Esophagus muscularis mucosa (tissue), 4 donors: ENCODE data around the gene RRP9. TPM values are rescaled to one million over a fixed set of nuclear protein-coding genes. Genes with fewer than 3 reads are reported as not detected.

ENCODE experiments used
- DNase-seq: peaks from one replicate; pipeline ENCODE4 v3.0.0-alpha.2; 2017; ENCODE audit errors: extremely low spot score
- H3K27ac ChIP-seq, 4 donors: fragments of 200-600 bp; sonication (generic); replicated peaks in 1 of 4; 1 replicate in 3 of 4; 2 replicates in 1 of 4; pipeline ENCODE4 v1.5.1; 2016 to 2019; ENCODE audit warnings: mild to moderate bottlenecking in 1 of 4
- H3K27me3 ChIP-seq, 4 donors: fragments of 200-600 bp; sonication (generic); one replicate each; pipeline versions ENCODE4 v1.5.1 to v1.6.0; 2016 to 2019
- H3K36me3 ChIP-seq, 4 donors: fragments of 200-600 bp; sonication (generic); one replicate each; pipeline ENCODE4 v1.5.1; 2016 to 2019
- H3K4me1 ChIP-seq, 4 donors: fragments of 200-600 bp; sonication (generic); one replicate each; pipeline ENCODE4 v1.5.1; 2016 to 2019
- H3K4me3 ChIP-seq, 4 donors: fragments of 200-600 bp; sonication (generic); 1 replicate in 2 of 4; 2 replicates in 2 of 4; pipeline ENCODE4 v1.5.1; 2016 to 2019; ENCODE audit warnings: mild to moderate bottlenecking in 4 of 4, moderate library complexity in 1 of 4
- H3K9me3 ChIP-seq, 4 donors: fragments of 200-600 bp; sonication (generic); 1 replicate in 3 of 4; 2 replicates in 1 of 4; pipeline ENCODE4 v1.5.1; 2016 to 2019
- CTCF ChIP-seq, 3 experiments: fragments of 200-600 bp in 2 of 3; fragments of 450-650 bp in 1 of 3; sonication (generic) in 2 of 3; IDR thresholded peaks; one replicate each; pipeline ENCODE4 v1.5.1; 2017 to 2019; ENCODE audit warnings: antibody characterized with exemption in 3 of 3, mild to moderate bottlenecking in 2 of 3, moderate library complexity in 1 of 3
- EP300 ChIP-seq: sonication (generic); formaldehyde crosslinking; IDR thresholded peaks from one replicate; pipeline ENCODE4 v1.6.1; 2017; ENCODE audit warnings: antibody characterized with exemption
- POLR2A ChIP-seq: fragments of 450-650 bp; IDR thresholded peaks from one replicate; pipeline ENCODE4 v1.6.1; 2017; ENCODE audit warnings: antibody characterized with exemption, moderate library complexity, mild to moderate bottlenecking, low read depth
- POLR2AphosphoS5 ChIP-seq, 2 donors: sonication (generic); formaldehyde crosslinking; IDR thresholded peaks; one replicate each; pipeline ENCODE4 v1.6.1; 2017; ENCODE audit warnings: antibody characterized with exemption in 2 of 2
- WGBS: methylation state at CpG from one replicate; pipeline ENCODE4 v1.1.5; 2018; 5-methylcytosine and 5-hydroxymethylcytosine counted together
- intact Hi-C: fragments of 100-400 bp; cut with DNase I; formaldehyde crosslinking; loops from one replicate; pipeline ENCODE4 v1.15.1; 2023
- total RNA-seq, 4 donors: library from RNA; depleted of rRNA; stranded (reverse); fragments of >200 nt; gene quantifications; one replicate each; pipeline versions ENCODE4 v1.1.0 to v1.2.1, GENCODE V29; 2016

The RRP9 gene
- total RNA-seq, 4 donors from 2014 or later: 9.6 to 20.7 (median 15.5) TPM

GRCh38 chr3:51971350-51971749 lies 29.6 kb upstream of the RRP9 start:
- Histone ChIP-seq H3K27me3 (no peaks in the 10 kb centered on the region), H3K27ac (peak overlapping the region in 1 of 4 donors; percentile 24), H3K9me3 (no peaks in the 10 kb centered on the region), H3K4me3 (no peak overlapping the region), H3K4me1 (peaks cover 41 to 73% (median 57%) of the 10 kb centered on the region in 4 donors), H3K36me3 (peaks cover 0 to 6% (median 5%) of the 10 kb centered on the region in 4 donors)
- intact Hi-C loops: no loop called here
- DNase-seq: no peak
- TF ChIP-seq CTCF (IDR thresholded peaks at IDR 0.05): no peak
- TF ChIP-seq EP300: no peak
- TF ChIP-seq POLR2A: no peak
- TF ChIP-seq POLR2AphosphoS5 (IDR thresholded peaks at IDR 0.05): no peak
- WGBS: 94% methylated on average over 7 of the region's 11 CpGs

GRCh38 chr3:51970606-51971300 lies 29.0 kb upstream of the RRP9 start:
- Histone ChIP-seq H3K4me3 (no peak overlapping the region), H3K9me3 (no peaks in the 10 kb centered on the region), H3K27me3 (no peaks in the 10 kb centered on the region), H3K27ac (peak overlapping the region in 1 of 4 donors; percentile 24), H3K36me3 (peaks cover 0 to 6% (median 5%) of the 10 kb centered on the region in 4 donors), H3K4me1 (peaks cover 41 to 73% (median 57%) of the 10 kb centered on the region in 4 donors)
- WGBS: 89% methylated on average over 3 of the region's 6 CpGs
- no peak for TF ChIP-seq POLR2A
- DNase-seq: no peak
- intact Hi-C loops: no loop called here

GRCh38 chr3:51969841-51970240 lies 28.1 kb upstream of the RRP9 start:
- Histone ChIP-seq H3K4me1 (peaks cover 45 to 73% (median 59%) of the 10 kb centered on the region in 4 donors), H3K9me3 (no peaks in the 10 kb centered on the region), H3K36me3 (peaks cover 0 to 8% (median 6%) of the 10 kb centered on the region in 4 donors), H3K27me3 (no peaks in the 10 kb centered on the region), H3K4me3 (no peak overlapping the region), H3K27ac (no peak overlapping the region)
- DNase-seq: no peak
- TF ChIP-seq POLR2A: no peak
- no peak for TF ChIP-seq EP300
- 81% methylated on average over 4 of the region's 4 CpGs for WGBS
- intact Hi-C loops: no loop called here

GRCh38 chr3:51968883-51969678 lies 27.4 kb upstream of the RRP9 start:
- no peak for TF ChIP-seq POLR2AphosphoS5 (IDR thresholded peaks at IDR 0.05)
- TF ChIP-seq POLR2A: no peak
- TF ChIP-seq CTCF (IDR thresholded peaks at IDR 0.05): no peak
- TF ChIP-seq EP300: no peak
- intact Hi-C loops: no loop called here
- no peaks in the 10 kb centered on the region for H3K27me3 ChIP-seq
- no peak overlapping the region for H3K4me3 ChIP-seq
- H3K9me3 ChIP-seq: no peaks in the 10 kb centered on the region
- peaks cover 46 to 73% (median 59%) of the 10 kb centered on the region in 4 donors for H3K4me1 ChIP-seq
- H3K27ac ChIP-seq: peak overlapping the region in 3 of 4 donors; percentile 92 to 97 (median 97)
- H3K36me3 ChIP-seq: peaks cover 0 to 8% (median 6%) of the 10 kb centered on the region in 4 donors
- no peak for DNase-seq
- WGBS: 91% methylated on average over 6 of the region's 6 CpGs

GRCh38 chr3:51968170-51968775 lies 26.6 kb upstream of the RRP9 start:
- Histone ChIP-seq H3K9me3 (no peaks in the 10 kb centered on the region), H3K4me3 (peak overlapping the region; percentile 77 to 98 (median 95)), H3K27ac (peak overlapping the region; percentile 92 to 97 (median 97)), H3K27me3 (no peaks in the 10 kb centered on the region), H3K4me1 (peaks cover 50 to 73% (median 58%) of the 10 kb centered on the region in 4 donors), H3K36me3 (peaks cover 0 to 8% (median 6%) of the 10 kb centered on the region in 4 donors)
- no peak for DNase-seq
- intact Hi-C loops: no loop called here
- WGBS: 14% methylated on average over 10 of the region's 11 CpGs
- no peak for TF ChIP-seq EP300
- TF ChIP-seq CTCF (IDR thresholded peaks at IDR 0.05): no peak
- TF ChIP-seq POLR2AphosphoS5 (IDR thresholded peaks at IDR 0.05): no peak
- TF ChIP-seq POLR2A: no peak
